ENCODE results near the gene FNDC10. TPM values are rescaled to one million over a fixed set of nuclear protein-coding genes. Genes with fewer than 3 reads are reported as not detected.

FNDC10 gene
- total RNA-seq, 1 experiment from 2014 or later, result 15.2 TPM

DNA sequence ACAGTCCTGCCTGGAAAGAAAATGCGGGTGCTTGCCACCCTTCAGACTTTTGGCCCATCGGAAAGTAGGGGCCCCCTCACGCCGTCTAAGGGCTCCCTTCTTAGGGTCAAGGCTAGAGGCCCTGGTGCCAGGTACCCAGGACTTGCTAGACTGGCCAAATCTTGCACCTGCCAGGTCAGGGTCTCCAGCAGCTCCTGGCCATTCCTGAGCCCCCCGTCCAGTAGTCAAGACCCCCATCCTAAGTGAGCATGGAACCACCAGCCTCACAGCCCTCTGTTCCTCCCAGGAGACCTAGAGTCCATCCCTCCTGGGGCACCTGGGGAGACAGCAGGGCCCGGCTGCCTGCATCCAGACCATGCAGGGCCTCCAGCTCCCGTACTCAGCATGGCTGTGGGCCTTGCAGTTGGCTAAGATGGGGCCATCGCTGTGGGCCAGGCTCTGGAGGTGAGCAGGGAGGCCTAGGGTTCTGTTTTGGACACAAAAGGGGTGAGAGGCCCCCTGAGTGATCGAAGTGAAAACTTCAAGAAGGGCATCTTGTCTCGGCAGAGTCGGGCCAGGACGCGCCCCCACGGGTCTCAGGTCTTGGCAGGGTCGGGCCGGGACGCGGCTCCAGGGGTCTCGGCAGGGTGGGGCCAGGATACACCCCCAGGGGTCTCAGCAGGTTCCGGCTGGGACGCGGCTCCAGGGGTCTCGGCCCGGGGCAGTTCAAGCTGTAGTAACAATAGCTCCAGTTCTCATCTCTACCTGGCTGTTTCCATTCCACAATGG lies 5.9 kb downstream of the FNDC10 start:
- Mint-ChIP-seq H3K4me3 (no peak overlapping the region), H3K9me3 (no peaks in the 10 kb centered on the region; a peak in 1 of 5 replicates), H3K36me3 (ENCODE audit: insufficient read depth in 1 of 3, low read depth in 3 of 3) (no peaks in the 10 kb centered on the region), H3K27ac (no peak overlapping the region), H3K27me3 (ENCODE audit: low read depth) (peaks cover 34% of the 10 kb centered on the region), H3K4me1 (peaks cover 3 to 8% of the 10 kb centered on the region in 2 experiments)
- H3K18ac ChIP-seq (ENCODE audit: insufficient read length, low read depth, low read length), result no peak overlapping the region
- no peak overlapping the region for H3K4me2 ChIP-seq (ENCODE audit: insufficient read depth, insufficient read length, low read length)
- DNase-seq, result no peak
- H2AK5ac ChIP-seq (ENCODE audit: insufficient read length, low read length), result no peak overlapping the region
- no peaks in the 10 kb centered on the region for H4K20me1 ChIP-seq (ENCODE audit: control insufficient read depth, insufficient read depth, insufficient read length)
- no peaks in the 10 kb centered on the region; the same call in 1 of the 2 replicates for H3K27me3 ChIP-seq (ENCODE audit: insufficient read depth, low read length)
- H4K91ac ChIP-seq (ENCODE audit: insufficient read length, low read depth, low read length), result no peak overlapping the region
- TF ChIP-seq CTCF (conservative IDR thresholded peaks at IDR 0.05), result no peak
- no peak overlapping the region for H2BK5ac ChIP-seq (ENCODE audit: insufficient read length, low read length)
- no peak overlapping the region for H3K23ac ChIP-seq (ENCODE audit: insufficient read length, low read depth, low read length)
- H3K23me2 ChIP-seq (ENCODE audit: insufficient read length, low read depth, low read length, poor library complexity, severe bottlenecking), result no peaks in the 10 kb centered on the region
- H2AFZ ChIP-seq (ENCODE audit: low read length), result no peak overlapping the region
- H3K9me3 ChIP-seq (ENCODE audit: control insufficient read depth, low read depth, low read length), result no peaks in the 10 kb centered on the region
- H3K14ac ChIP-seq (ENCODE audit: insufficient read depth, low read length), result no peak overlapping the region
- no peaks in the 10 kb centered on the region for H3K79me1 ChIP-seq (ENCODE audit: insufficient read depth, low read depth, low read length, poor library complexity, severe bottlenecking)
- no peak overlapping the region for H3K56ac ChIP-seq (ENCODE audit: insufficient read length, low read depth, low read length)
- no peak overlapping the region for H2BK120ac ChIP-seq (ENCODE audit: low read depth, low read length, poor library complexity, severe bottlenecking)
- H3T11ph ChIP-seq (ENCODE audit: low read length), result no peak overlapping the region
- H3K27ac ChIP-seq (ENCODE audit: insufficient read length, low read depth, low read length), result no peak overlapping the region
- no peaks in the 10 kb centered on the region for H3K79me2 ChIP-seq (ENCODE audit: insufficient read depth, low read length)
- no CpG with 5 or more reads among the region's 24 CpGs for WGBS (ENCODE audit: extremely low coverage, insufficient read length, low lambda C conversion rate)
- H4K8ac ChIP-seq (replicated peaks; ENCODE audit: insufficient read length, low read depth, low read length), result no peak overlapping the region
- H2BK12ac ChIP-seq (ENCODE audit: insufficient read length, low read depth, low read length), result no peak overlapping the region
- no peak overlapping the region for H2BK15ac ChIP-seq (ENCODE audit: low read depth, low read length)
- H3K4ac ChIP-seq (ENCODE audit: low read depth, low read length), result no peak overlapping the region
- H4K5ac ChIP-seq (ENCODE audit: insufficient read length, low read depth, low read length), result no peak overlapping the region
- no peaks in the 10 kb centered on the region for H3K4me1 ChIP-seq (ENCODE audit: insufficient read depth, low read length)
- H3K9ac ChIP-seq (ENCODE audit: extremely low read depth, insufficient read length, low read length), result no peak overlapping the region
- H2BK20ac ChIP-seq (ENCODE audit: low read depth, low read length, poor library complexity, severe bottlenecking), result no peak overlapping the region
